DND-41 (cell line): ENCODE results near the gene KCNT2.

Experiments used
- ATAC-seq: fragments of 200-7000 bp; cut with Tn5 transposase; 3 replicates; pipeline ENCODE4 v1.9.1; 2021; ENCODE audit warnings: low read depth; ENCODE audit not compliant: insufficient read depth
- DNase-seq: peaks from one replicate; pipeline ENCODE4 v3.0.0-alpha.2; 2020
- H2AFZ ChIP-seq: 2 replicates; pipeline ENCODE4 v1.6.0; 2012; ENCODE audit warnings: low read depth, low read length
- H3K27ac ChIP-seq: 2 replicates; pipeline ENCODE4 v1.5.1; 2012; ENCODE audit warnings: low read length, inconsistent platforms
- H3K27me3 ChIP-seq: fragments of 200-600 bp; sonication (generic); 2 replicates; pipeline ENCODE4 v1.6.0; 2012; ENCODE audit warnings: low read length, mild to moderate bottlenecking, inconsistent platforms; ENCODE audit not compliant: insufficient read depth, poor library complexity
- H3K36me3 ChIP-seq: 2 replicates; pipeline ENCODE4 v1.5.1; 2012; ENCODE audit warnings: low read length, inconsistent platforms; ENCODE audit not compliant: insufficient read depth
- H3K4me1 ChIP-seq: 2 replicates; pipeline ENCODE4 v1.5.1; 2012; ENCODE audit warnings: mild to moderate bottlenecking, low read length; ENCODE audit not compliant: insufficient read depth
- H3K4me2 ChIP-seq: 2 replicates; pipeline ENCODE4 v1.6.0; 2012; ENCODE audit warnings: mild to moderate bottlenecking, moderate library complexity, low read length, inconsistent platforms; ENCODE audit not compliant: insufficient read depth
- H3K4me3 ChIP-seq, 2 experiments: fragments of 200-600 bp in 1 of 2; shearing (Covaris generic) in 1 of 2; 2 replicates each; pipeline ENCODE4 v1.5.1; 2012 to 2016; ENCODE audit warnings: inconsistent platforms in 2 of 2, low read length in 2 of 2, mild to moderate bottlenecking in 2 of 2, low read depth in 1 of 2, moderate library complexity in 1 of 2
- H3K79me2 ChIP-seq: 2 replicates; pipeline ENCODE4 v1.6.0; 2012; ENCODE audit warnings: low read length, inconsistent platforms; ENCODE audit not compliant: insufficient read depth
- H3K9ac ChIP-seq: 2 replicates; pipeline ENCODE4 v1.6.0; 2012; ENCODE audit warnings: low read depth, mild to moderate bottlenecking, inconsistent platforms, low read length, moderate library complexity
- H3K9me3 ChIP-seq: 2 replicates; pipeline ENCODE4 v1.5.1; 2012; ENCODE audit warnings: low read length, moderate library complexity, mild to moderate bottlenecking, inconsistent platforms; ENCODE audit not compliant: insufficient read depth, severe bottlenecking
- H4K20me1 ChIP-seq: 2 replicates; pipeline ENCODE4 v1.6.0; 2012; ENCODE audit warnings: low read length; ENCODE audit not compliant: insufficient read depth
- CTCF ChIP-seq: IDR thresholded peaks from 2 replicates; pipeline ENCODE4 v1.5.1; 2012; ENCODE audit warnings: borderline replicate concordance, low read length, moderate library complexity, mild to moderate bottlenecking; ENCODE audit not compliant: poor library complexity, severe bottlenecking; ENCODE audit errors: extremely low read depth
- EZH2 ChIP-seq: IDR thresholded peaks from 3 replicates; pipeline ENCODE4 v1.6.1; 2012; ENCODE audit warnings: borderline replicate concordance, low read depth, mild to moderate bottlenecking, moderate library complexity, low read length, inconsistent platforms; ENCODE audit not compliant: severe bottlenecking

The KCNT2 gene

GRCh38 chr1:196425513-196425912, 182.7 kb downstream of the KCNT2 start:
- H3K27ac ChIP-seq, result no peak overlapping the region
- H3K4me1 ChIP-seq, result no peaks in the 10 kb centered on the region
- DNase-seq, result no peak
- H3K9me3 ChIP-seq, result no peaks in the 10 kb centered on the region
- no peak overlapping the region for H2AFZ ChIP-seq
- no peak overlapping the region for H3K4me2 ChIP-seq
- no peak overlapping the region for H3K9ac ChIP-seq
- H3K27me3 ChIP-seq, result no peaks in the 10 kb centered on the region
- H3K36me3 ChIP-seq, result no peaks in the 10 kb centered on the region
- TF ChIP-seq CTCF, result peak; percentile 5
- TF ChIP-seq EZH2, result no peak
- no peaks in the 10 kb centered on the region for H4K20me1 ChIP-seq
- H3K4me3 ChIP-seq, result no peak overlapping the region
- H3K79me2 ChIP-seq, result no peaks in the 10 kb centered on the region
- ATAC-seq, result no peak

GRCh38 chr1:196423612-196424011, 184.6 kb downstream of the KCNT2 start:
- Histone ChIP-seq H3K79me2 (no peaks in the 10 kb centered on the region), H3K4me2 (no peak overlapping the region), H3K4me3 (no peak overlapping the region), H3K27me3 (no peaks in the 10 kb centered on the region), H4K20me1 (no peaks in the 10 kb centered on the region), H3K36me3 (no peaks in the 10 kb centered on the region), H3K9ac (no peak overlapping the region), H3K9me3 (no peaks in the 10 kb centered on the region), H3K4me1 (no peaks in the 10 kb centered on the region), H2AFZ (no peak overlapping the region), H3K27ac (no peak overlapping the region)
- DNase-seq, result no peak
- TF ChIP-seq EZH2 (no peak), CTCF (no peak)
- ATAC-seq, result no peak

- no peaks in the 10 kb centered on the region for H3K79me2 ChIP-seq
- H3K9ac ChIP-seq, result no peak overlapping the region
- no peaks in the 10 kb centered on the region for H3K27me3 ChIP-seq
- no peaks in the 10 kb centered on the region for H3K4me1 ChIP-seq
- H4K20me1 ChIP-seq, result no peaks in the 10 kb centered on the region
- ATAC-seq (no peak), DNase-seq (no peak)
- no peaks in the 10 kb centered on the region for H3K36me3 ChIP-seq
- no peak overlapping the region for H2AFZ ChIP-seq
- no peak overlapping the region for H3K4me3 ChIP-seq
- no peak overlapping the region for H3K27ac ChIP-seq
- no peaks in the 10 kb centered on the region for H3K9me3 ChIP-seq
- no peak for TF ChIP-seq EZH2
- TF ChIP-seq CTCF, result no peak
- no peak overlapping the region for H3K4me2 ChIP-seq
Measured at GRCh38 chr1:196418772-196419171, 189.5 kb downstream of the KCNT2 start.

- Histone ChIP-seq H3K4me3 (no peak overlapping the region), H3K9me3 (no peaks in the 10 kb centered on the region), H3K4me2 (no peak overlapping the region), H3K9ac (no peak overlapping the region), H3K27ac (no peak overlapping the region), H4K20me1 (no peaks in the 10 kb centered on the region), H2AFZ (no peak overlapping the region), H3K27me3 (no peaks in the 10 kb centered on the region), H3K36me3 (no peaks in the 10 kb centered on the region), H3K4me1 (no peaks in the 10 kb centered on the region), H3K79me2 (no peaks in the 10 kb centered on the region)
- no peak for TF ChIP-seq CTCF
- TF ChIP-seq EZH2, result no peak
- DNase-seq (no peak), ATAC-seq (no peak)
Measured at GRCh38 chr1:196415978-196416377, 192.3 kb downstream of the KCNT2 start.
